ENCODE measurements around the gene GSC2.

The GSC2 gene

GRCh38 chr22:19152942-19153883 is 3.1 kb upstream of the GSC2 start:
- DNase-seq = no peak

- no peak for DNase-seq
Observed at GRCh38 chr22:19151329-19152191, 1.5 kb upstream of the GSC2 start.

DNA sequence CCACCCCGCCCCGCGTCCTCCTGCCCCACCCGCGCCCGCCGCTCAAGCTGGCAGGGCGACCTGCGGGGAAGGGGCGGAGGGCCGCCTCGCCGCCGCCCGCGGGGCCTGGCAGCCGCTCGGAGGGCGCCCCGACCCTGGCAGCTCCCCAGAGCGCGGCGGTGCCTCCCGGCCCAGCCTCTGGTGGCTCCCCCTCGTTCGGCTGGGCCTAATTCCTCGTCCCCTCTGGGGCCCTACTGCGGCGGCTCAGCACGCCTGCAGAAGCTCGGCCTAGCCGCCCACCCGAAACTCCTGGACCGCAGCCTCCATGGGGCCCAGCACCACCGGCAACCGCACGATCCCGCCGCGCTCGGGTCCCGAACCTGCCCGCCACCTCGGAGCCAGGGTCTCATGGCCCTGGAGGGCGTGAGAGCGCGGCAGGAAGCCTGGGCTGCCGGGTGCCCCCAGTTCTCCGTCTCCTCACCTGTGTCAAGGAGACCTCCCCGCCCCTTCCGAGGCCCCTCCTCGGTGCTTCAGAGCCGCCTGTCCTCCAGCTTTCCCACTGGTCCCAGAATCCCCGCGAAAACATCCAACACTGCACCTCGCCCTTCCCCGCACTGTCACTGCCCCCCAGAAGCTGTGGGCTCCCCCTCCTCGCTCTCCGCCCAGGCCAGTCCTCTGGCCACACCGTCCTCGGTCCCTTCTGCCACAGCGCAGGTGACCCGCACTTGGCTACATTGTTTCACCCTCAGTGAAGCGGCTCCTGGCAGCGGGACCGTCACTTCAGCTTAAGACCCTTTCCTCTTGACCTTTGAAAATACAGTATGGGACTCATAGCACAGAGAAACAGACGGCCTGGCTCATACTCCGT is 613 bp upstream of the GSC2 start:
- DNase-seq = no peak

- DNase-seq = peak in 1 of 2 donors; percentile 18
Observed at GRCh38 chr22:19149047-19149883, 827 bp downstream of the GSC2 start.

DNA sequence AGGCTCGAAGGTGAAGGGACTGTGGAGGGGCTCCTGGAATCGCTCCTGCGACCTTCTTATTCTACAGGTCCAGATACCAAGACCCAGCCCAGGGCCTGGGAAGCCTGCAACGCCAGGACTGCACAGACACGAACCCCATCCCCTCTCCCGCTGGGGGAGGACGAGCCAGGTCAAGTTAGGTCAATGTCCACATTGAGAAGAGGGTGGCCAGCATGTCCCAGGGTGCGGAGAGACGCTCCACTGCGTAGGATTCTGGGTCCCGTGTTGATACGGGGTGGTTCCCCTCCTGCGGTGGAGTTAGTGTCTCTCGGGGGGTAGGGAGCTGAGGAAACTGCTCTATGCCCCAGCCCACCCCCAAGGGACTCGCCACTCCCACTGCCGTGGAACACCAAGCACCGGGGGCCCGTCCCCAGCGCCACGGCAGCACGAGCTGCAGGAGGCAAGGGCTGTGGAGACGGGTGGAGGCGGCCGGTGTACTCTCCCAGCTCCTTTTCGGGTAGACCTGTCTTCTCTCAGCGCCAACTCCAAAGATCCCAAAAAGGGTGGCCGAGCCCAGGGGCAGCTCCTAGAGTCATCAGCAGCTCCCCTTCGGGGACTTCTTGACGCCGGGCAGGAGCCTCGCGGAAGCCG is 1.6 kb downstream of the GSC2 start:
- DNase-seq = no peak

- DNase-seq = no peak
Observed at GRCh38 chr22:19147195-19147780, 2.8 kb downstream of the GSC2 start.

DNA sequence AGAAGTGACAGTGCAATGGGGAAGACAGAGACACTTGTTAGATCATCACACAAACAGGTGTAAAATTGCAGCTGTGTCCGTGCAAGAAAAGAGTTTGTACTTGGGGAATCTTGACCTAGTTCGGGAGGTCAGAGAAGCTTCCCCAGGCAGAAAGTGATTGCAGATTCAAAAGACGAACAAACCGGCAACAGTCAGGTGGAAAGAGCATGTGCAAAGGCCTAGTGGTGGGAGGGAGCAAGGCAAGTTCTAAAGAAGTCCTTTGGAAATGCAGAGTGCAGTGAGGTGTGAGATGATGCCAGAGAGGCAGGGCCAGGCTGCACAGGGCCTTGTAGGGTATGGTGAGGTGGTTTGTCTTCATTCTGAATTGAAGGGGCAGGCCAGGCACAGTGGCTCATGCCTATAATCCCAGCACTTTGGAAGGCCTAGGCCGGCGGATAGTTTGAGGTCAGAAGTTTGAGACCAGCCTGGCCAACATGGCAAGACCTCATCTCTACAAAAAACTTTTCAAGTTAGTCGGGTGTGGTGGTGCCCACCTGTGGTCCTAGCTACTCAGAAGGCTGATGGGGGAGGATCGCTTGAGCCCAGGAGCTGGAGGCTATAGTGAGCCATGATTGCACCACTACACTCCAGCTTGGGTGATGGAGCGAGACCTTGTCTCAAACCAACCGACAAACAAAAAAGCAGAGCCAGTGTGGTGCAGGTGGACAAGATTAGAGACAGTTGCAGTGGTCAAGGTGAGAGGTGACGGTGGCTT is 3.7 kb downstream of the GSC2 start:
- no peak for DNase-seq

DNA sequence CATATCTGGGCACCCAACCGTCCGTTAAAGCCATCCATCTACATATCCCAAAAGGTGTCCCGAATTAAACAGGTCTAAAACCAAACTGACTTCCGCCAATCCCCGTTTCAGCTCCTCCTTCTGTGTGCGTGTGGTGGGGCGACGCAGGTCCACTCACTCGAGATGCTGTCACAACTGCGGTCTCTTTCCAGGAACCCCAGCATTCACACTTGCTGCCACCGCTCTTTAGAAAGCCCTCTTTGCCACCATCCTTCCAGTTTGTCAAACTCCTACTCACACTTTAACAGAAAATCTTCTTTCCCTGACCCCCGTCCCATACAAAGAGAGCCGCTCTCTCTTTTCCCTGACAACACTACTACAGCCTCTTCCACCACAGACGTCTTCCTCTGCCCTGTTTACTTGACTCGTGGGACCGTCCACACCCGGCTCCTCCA is 6.1 kb downstream of the GSC2 start:
- DNase-seq = peak; percentile 34

DNA sequence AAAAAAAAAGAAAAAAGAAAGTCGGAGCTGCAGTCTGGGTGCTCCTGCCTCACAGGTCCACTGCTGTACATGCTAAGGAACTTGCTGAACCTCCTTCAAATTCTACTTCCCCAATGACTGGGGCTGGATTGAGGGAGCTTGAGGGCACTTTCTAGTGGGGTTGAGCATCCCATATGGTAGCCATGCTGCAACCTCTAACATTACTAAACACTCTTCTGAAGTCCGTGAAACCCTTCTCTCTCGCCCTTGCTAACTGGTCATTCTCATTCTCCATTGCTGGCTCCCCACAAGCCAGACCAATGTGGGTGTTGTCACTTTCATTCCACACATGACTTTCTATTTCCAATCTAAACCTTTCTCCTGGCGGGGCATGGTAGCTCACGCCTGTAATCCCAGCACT is 6.9 kb downstream of the GSC2 start:
- no peak for DNase-seq

GRCh38 chr22:19142394-19142793 is 7.7 kb downstream of the GSC2 start:
- DNase-seq = no peak

- DNase-seq = no peak
Observed at GRCh38 chr22:19139974-19140373, 10.1 kb downstream of the GSC2 start.

GRCh38 chr22:19139001-19139356 is 11.1 kb downstream of the GSC2 start:
- DNase-seq = no peak

GRCh38 chr22:19138217-19139000 is 11.7 kb downstream of the GSC2 start:
- DNase-seq = no peak

GRCh38 chr22:19137384-19138216 is 12.5 kb downstream of the GSC2 start:
- no peak for DNase-seq

DNA sequence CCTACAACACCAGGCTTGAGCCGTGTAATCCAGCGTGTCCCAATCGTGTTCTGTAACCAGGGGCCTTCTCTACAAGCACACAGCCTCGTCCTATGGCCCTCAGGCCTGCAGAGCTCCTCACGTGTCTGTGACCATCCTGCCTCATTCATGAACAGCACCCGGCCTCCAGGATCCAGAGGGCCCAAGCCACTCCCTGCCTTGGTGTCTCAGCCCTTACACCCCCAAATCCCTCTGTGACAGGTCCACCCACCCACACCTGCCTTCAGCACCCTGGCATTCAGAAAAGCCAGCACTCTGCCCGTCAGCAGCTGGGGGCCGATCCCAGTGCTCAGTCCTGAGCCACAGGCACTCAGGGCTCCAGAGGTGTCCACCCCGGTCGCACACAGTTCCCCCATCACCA is 13.2 kb downstream of the GSC2 start:
- no peak for DNase-seq

- DNase-seq = no peak
Observed at GRCh38 chr22:19134874-19135273, 15.2 kb downstream of the GSC2 start.

GRCh38 chr22:19134176-19134831 is 15.8 kb downstream of the GSC2 start:
- no peak for DNase-seq

GRCh38 chr22:19133561-19133960 is 16.5 kb downstream of the GSC2 start:
- DNase-seq = no peak
